ENCODE results near the gene FOXO1. TPM values are rescaled to one million over a fixed set of nuclear protein-coding genes. Genes with fewer than 3 reads are reported as not detected.

FOXO1 gene
- total RNA-seq, 1 donor from 2014 or later, result 14.6 TPM

- no peak for DNase-seq (ENCODE audit: low spot score)
- intact Hi-C loops (cut with DNase I), result no loop called here
Measured at GRCh38 chr13:40565282-40566148, 100.9 kb downstream of the FOXO1 start.

GRCh38 chr13:40564342-40565001, 102.0 kb downstream of the FOXO1 start:
- DNase-seq (ENCODE audit: low spot score), result no peak
- intact Hi-C loops (cut with DNase I), result no loop called here

DNA sequence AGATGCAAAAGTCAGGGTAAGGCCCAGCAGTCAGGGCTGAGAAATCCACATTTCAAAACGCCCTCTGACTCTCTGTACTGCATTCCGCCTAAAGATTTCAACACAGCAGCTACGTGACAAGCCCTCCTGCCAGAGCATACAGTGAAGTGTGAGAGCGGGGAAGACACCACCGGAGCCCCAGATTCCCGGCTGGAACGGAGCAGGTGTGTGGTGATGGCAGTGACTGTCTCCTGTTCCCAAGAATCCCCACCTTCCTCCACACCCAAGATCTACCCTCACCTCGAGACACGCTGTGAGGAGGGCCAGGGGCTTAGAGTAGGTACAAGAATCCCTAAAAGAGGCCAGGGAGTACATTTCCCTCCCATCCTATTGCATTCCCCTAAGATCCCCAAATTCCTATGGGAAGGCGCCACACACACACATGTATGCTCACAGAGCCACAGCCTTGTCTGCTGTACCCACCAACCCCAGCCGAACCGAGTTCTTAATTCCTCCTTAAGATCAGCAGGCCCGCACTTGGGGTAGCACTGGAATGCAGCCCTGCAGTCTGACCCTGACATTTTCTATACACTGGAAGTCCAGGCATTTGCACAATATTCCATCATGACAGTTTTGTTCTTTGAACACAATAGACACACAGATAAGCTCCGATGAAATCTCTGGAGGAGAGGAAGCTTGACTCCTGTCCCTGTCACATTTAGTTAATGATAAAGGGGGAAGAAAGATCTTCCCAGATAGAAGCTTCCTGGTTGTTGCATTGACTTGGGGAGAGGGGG, 102.9 kb downstream of the FOXO1 start:
- intact Hi-C loops (cut with DNase I), result no loop called here
- no peak for DNase-seq (ENCODE audit: low spot score)

GRCh38 chr13:40562975-40563349, 103.5 kb downstream of the FOXO1 start:
- no peak for DNase-seq (ENCODE audit: low spot score)
- intact Hi-C loops (cut with DNase I), result no loop called here

- DNase-seq (ENCODE audit: low spot score), result no peak
- intact Hi-C loops (cut with DNase I), result no loop called here
Measured at GRCh38 chr13:40559915-40560314, 106.5 kb downstream of the FOXO1 start.

DNA sequence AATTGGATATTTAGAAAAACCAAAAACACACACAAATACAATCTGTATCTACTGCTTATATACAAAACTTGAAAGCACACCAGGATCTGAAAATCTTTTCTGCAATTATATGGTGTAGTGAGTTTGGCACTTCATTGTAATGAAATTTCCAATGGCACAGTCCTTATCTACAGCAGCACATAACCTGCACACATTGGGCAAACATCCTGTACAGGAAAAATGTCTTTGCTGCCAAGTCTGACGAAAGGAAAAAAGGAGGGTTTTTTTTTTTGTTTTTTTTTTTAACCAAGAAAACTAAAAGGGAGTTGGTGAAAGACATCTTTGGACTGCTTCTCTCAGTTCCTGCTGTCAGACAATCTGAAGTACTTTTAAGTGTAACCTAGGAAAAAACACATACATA, 107.8 kb downstream of the FOXO1 start:
- intact Hi-C loops (cut with DNase I), result no loop called here
- DNase-seq (ENCODE audit: low spot score), result no peak

DNA sequence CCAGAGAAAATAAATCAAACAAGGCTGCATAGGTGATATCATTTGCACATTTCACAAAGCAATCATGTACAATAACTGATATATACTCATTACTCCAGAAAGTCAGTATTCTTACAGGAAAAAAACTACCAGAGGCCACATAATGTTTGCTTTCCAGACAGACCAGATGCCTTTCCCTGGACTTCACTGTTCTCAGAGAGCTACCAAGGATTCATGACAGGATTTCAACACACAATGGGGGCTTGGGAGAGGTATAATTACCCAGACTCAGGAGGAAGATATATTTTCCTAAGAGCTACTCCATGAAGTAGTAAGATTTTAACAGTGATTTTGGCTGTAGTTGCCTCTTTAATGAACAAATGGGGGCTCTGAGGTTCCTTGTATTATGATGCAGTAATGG, 110.0 kb downstream of the FOXO1 start:
- intact Hi-C loops (cut with DNase I), result no loop called here
- no peak for DNase-seq (ENCODE audit: low spot score)

- intact Hi-C loops (cut with DNase I), result no loop called here
- no peak for DNase-seq (ENCODE audit: low spot score)
Measured at GRCh38 chr13:40553356-40553755, 113.1 kb downstream of the FOXO1 start.

DNA sequence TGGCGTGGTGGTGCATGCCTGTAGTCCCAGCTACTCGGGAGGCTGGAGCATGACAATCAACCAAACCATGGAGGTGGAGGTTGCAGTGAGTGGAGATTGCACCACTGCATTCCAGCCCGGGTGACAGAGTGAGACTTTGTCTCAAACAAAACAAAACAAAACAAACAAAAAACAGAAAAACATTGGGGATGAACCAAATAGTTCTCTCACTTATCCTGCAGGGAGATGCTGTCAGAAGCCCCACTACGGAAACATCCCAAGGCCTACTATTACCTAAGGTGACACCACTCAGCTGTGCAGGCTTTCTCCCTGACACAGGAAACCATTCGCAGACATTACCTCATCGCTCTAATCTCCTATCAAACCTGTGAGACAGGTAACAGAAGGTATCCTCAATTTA, 113.5 kb downstream of the FOXO1 start:
- intact Hi-C loops (cut with DNase I), result no loop called here
- no peak for DNase-seq (ENCODE audit: low spot score)

- no peak for DNase-seq (ENCODE audit: low spot score)
- intact Hi-C loops (cut with DNase I), result no loop called here
Measured at GRCh38 chr13:40550130-40550529, 116.3 kb downstream of the FOXO1 start.

GRCh38 chr13:40549500-40550094, 116.8 kb downstream of the FOXO1 start:
- intact Hi-C loops (cut with DNase I), result no loop called here
- DNase-seq (ENCODE audit: low spot score), result no peak

DNA sequence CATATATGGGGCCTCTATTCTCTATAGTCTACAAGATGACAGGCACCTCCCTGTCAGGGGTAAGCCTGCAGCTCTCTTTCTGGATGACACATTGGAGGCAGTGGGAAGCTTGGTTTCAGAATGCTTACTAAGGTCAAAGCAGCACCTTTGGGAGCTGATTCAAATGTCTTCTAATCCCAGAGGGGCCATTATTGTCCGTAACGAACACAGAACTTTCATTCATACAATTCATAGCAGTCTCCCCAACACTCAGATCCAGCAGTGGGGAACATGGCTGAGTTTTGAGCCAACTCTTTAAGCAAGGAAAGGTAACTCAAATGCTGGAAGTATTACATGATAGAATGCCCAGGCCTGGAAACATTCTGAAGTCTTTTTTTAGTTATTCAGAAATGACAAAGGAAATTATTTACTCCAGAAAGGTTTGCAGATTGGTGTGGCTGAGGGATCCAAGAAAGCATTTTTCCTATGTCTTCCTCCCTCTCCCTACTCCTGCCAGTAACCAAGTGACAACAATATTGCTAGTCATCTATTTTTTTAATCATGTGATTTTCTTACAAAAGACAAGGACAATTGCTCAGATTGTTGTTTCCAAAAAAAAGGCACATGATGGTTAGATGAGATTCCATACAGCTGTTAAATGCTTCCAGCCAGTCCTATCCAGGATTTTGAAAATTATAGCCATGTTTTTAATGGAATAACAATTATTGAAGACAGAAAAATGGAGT, 118.7 kb downstream of the FOXO1 start:
- DNase-seq (ENCODE audit: low spot score), result no peak
- intact Hi-C loops (cut with DNase I), result no loop called here

DNA sequence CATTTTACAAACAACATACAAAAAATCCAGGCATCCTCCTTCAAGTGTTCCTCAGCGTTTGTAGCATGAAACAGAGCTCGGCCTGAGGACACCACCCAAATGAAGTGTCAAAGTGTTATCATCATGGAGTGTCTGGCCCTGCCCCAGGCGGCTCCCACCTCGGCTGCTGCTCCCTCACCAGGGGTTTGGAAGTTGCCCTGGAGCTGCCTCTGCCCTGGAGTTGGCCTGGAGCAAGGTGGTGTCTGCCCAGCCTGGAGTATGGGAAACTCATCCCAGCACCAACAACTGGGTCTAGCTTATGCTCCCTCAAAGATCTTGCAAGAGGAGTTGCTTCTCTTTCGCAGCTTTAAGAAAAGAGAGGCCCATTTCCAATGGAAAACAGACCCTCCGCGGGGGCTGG, 120.4 kb downstream of the FOXO1 start:
- DNase-seq (ENCODE audit: low spot score), result no peak
- intact Hi-C loops (cut with DNase I), result no loop called here

- intact Hi-C loops (cut with DNase I), result no loop called here
- no peak for DNase-seq (ENCODE audit: low spot score)
Measured at GRCh38 chr13:40540328-40541044, 126.0 kb downstream of the FOXO1 start.

GRCh38 chr13:40539576-40540327, 126.7 kb downstream of the FOXO1 start:
- intact Hi-C loops (cut with DNase I), result no loop called here
- no peak for DNase-seq (ENCODE audit: low spot score)

- intact Hi-C loops (cut with DNase I), result no loop called here
- no peak for DNase-seq (ENCODE audit: low spot score)
Measured at GRCh38 chr13:40537146-40537895, 129.1 kb downstream of the FOXO1 start.

- no peak for DNase-seq (ENCODE audit: low spot score)
- intact Hi-C loops (cut with DNase I), result no loop called here
Measured at GRCh38 chr13:40536443-40537113, 129.9 kb downstream of the FOXO1 start.
